Hindlimb muscle (tissue), 1 donor: ENCODE data around the gene YDJC. TPM values are rescaled to one million over a fixed set of nuclear protein-coding genes. Genes with fewer than 3 reads are reported as not detected.
"Not testable (repeated sequence)": the region's sequence is repeated elsewhere in the genome, so short reads cannot be mapped to it uniquely, and the experiment has no call there.

ENCODE experiments used
- DNase-seq: peaks from one replicate; pipeline ENCODE4 v3.0.0-alpha.2; 2013
- polyA plus RNA-seq: library from polyadenylated mRNA; unstranded; fragments of 120-200 nt; gene quantifications from one replicate; pipeline ENCODE4 v1.2.1, GENCODE V29; 2013; ENCODE audit not compliant: insufficient read length

YDJC gene
- polyA plus RNA-seq, 1 donor, result 4.1 TPM

- no peak for DNase-seq
Measured at GRCh38 chr22:21631025-21631424, 1.2 kb upstream of the YDJC start.

- DNase-seq, result no peak
Measured at GRCh38 chr22:21628386-21629254, 1.2 kb downstream of the YDJC start.

GRCh38 chr22:21626735-21627469 lies 2.9 kb downstream of the YDJC start:
- no peak for DNase-seq

GRCh38 chr22:21626073-21626734 lies 3.6 kb downstream of the YDJC start:
- DNase-seq, result no peak

GRCh38 chr22:21624880-21625791 lies 4.7 kb downstream of the YDJC start:
- no peak for DNase-seq

- DNase-seq, result no peak
Measured at GRCh38 chr22:21624120-21624879, 5.5 kb downstream of the YDJC start.

GRCh38 chr22:21623648-21623970 lies 6.2 kb downstream of the YDJC start:
- no peak for DNase-seq

- DNase-seq, result no peak
Measured at GRCh38 chr22:21622919-21623647, 6.7 kb downstream of the YDJC start.

- no peak for DNase-seq
Measured at GRCh38 chr22:21622011-21622918, 7.6 kb downstream of the YDJC start.

GRCh38 chr22:21621025-21621424 lies 8.8 kb downstream of the YDJC start:
- no peak for DNase-seq

GRCh38 chr22:21617337-21617736 lies 12.5 kb downstream of the YDJC start:
- not testable (repeated sequence) for DNase-seq

GRCh38 chr22:21615731-21616130 lies 14.1 kb downstream of the YDJC start:
- no peak for DNase-seq

GRCh38 chr22:21613553-21614233 lies 16.1 kb downstream of the YDJC start:
- DNase-seq, result no peak

- no peak for DNase-seq
Measured at GRCh38 chr22:21612858-21613257, 17.0 kb downstream of the YDJC start.

- DNase-seq, result no peak
Measured at GRCh38 chr22:21611210-21611977, 18.4 kb downstream of the YDJC start.

- not testable (repeated sequence) for DNase-seq
Measured at GRCh38 chr22:21609556-21610157, 20.2 kb downstream of the YDJC start.

GRCh38 chr22:21606775-21607174 lies 23.0 kb downstream of the YDJC start:
- DNase-seq, result no peak
